Smooth muscle cell (in vitro differentiated cells): ENCODE data around the gene PTPRM. TPM values are rescaled to one million over a fixed set of nuclear protein-coding genes. Genes with fewer than 3 reads are reported as not detected.

Experiments used
- DNase-seq: peaks from one replicate; lab custom pipeline; 2025; ENCODE audit not compliant: unreplicated experiment; lab: John Stamatoyannopoulos, UW
- H2AFZ ChIP-seq: fragments of 200-600 bp; sonication (generic); 2 replicates; pipeline ENCODE4 v1.6.0; 2016; ENCODE audit warnings: antibody characterized with exemption, low read depth, mild to moderate bottlenecking
- H3F3A ChIP-seq: fragments of 200-600 bp; sonication (generic); 2 replicates; pipeline ENCODE4 v1.6.0; 2017; ENCODE audit warnings: antibody characterized with exemption, low read depth
- H3K27ac ChIP-seq: fragments of 200-600 bp; sonication (generic); 2 replicates; pipeline ENCODE4 v1.5.1; 2016; ENCODE audit warnings: low read depth, mild to moderate bottlenecking
- H3K27me3 ChIP-seq: fragments of 200-600 bp; sonication (generic); 2 replicates; pipeline ENCODE4 v1.6.1; 2016; ENCODE audit warnings: low read depth, mild to moderate bottlenecking
- H3K36me3 ChIP-seq: fragments of 200-600 bp; sonication (generic); 2 replicates; pipeline ENCODE4 v1.5.1; 2016; ENCODE audit warnings: low read depth
- H3K4me1 ChIP-seq: fragments of 200-600 bp; sonication (generic); 2 replicates; pipeline ENCODE4 v1.5.1; 2016; ENCODE audit warnings: low read depth
- H3K4me2 ChIP-seq: fragments of 200-600 bp; sonication (generic); 2 replicates; pipeline ENCODE4 v1.6.0; 2016; ENCODE audit warnings: mild to moderate bottlenecking
- H3K4me3 ChIP-seq: fragments of 200-600 bp; sonication (generic); 2 replicates; pipeline ENCODE4 v1.5.1; 2016; ENCODE audit warnings: mild to moderate bottlenecking
- H3K79me2 ChIP-seq: fragments of 200-600 bp; sonication (generic); 2 replicates; pipeline ENCODE4 v1.6.0; 2016; ENCODE audit warnings: low read depth, mild to moderate bottlenecking
- H3K9ac ChIP-seq: fragments of 200-600 bp; sonication (generic); 2 replicates; pipeline ENCODE4 v1.6.0; 2016; ENCODE audit warnings: low read depth
- H3K9me3 ChIP-seq: fragments of 200-600 bp; sonication (generic); replicated peaks from 2 replicates; pipeline ENCODE4 v1.5.1; 2016; ENCODE audit warnings: low read depth
- H4K20me1 ChIP-seq: fragments of 200-600 bp; sonication (generic); 2 replicates; pipeline ENCODE4 v1.6.0; 2016; ENCODE audit warnings: low read depth
- WGBS: methylation state at CpG from one replicate; pipeline ENCODE4 v1.1.7; 2016; ENCODE audit warnings: low lambda C conversion rate; 5-methylcytosine and 5-hydroxymethylcytosine counted together
- polyA plus RNA-seq: library from polyadenylated mRNA; unstranded; fragments of >200 nt; fragmentation: Nextera tagmentation; extraction: Ambion mirVana; gene quantifications from 2 replicates; pipeline ENCODE4 v1.2.1, GENCODE V29; 2016
- total RNA-seq: library from RNA; depleted of rRNA; stranded (reverse); fragments of >200 nt; gene quantifications from 2 replicates; pipeline ENCODE4 v1.2.3, GENCODE V29; 2014
- TF ChIP-seq, protein P1 (sequence below): fragments of 200-600 bp; sonication (generic); IDR thresholded peaks from 2 replicates; pipeline ENCODE4 v1.5.1; 2017; ENCODE audit warnings: borderline replicate concordance, mild to moderate bottlenecking, antibody characterized with exemption; ENCODE audit not compliant: insufficient read depth, poor library complexity, severe bottlenecking

The PTPRM gene
- total and polyA plus RNA-seq, 2 experiments from 2014 or later, result 57.5 to 115 TPM

- Histone ChIP-seq H3K9me3 (no peaks in the 10 kb centered on the region), H3K27ac (no peak overlapping the region), H4K20me1 (no peaks in the 10 kb centered on the region), H3F3A (no peaks in the 10 kb centered on the region), H3K79me2 (no peaks in the 10 kb centered on the region), H3K27me3 (no peaks in the 10 kb centered on the region), H2AFZ (no peak overlapping the region), H3K36me3 (no peaks in the 10 kb centered on the region), H3K4me2 (no peak overlapping the region), H3K4me3 (no peak overlapping the region), H3K9ac (no peak overlapping the region), H3K4me1 (no peaks in the 10 kb centered on the region)
- no peak for DNase-seq
- TF ChIP-seq, protein P1, sequence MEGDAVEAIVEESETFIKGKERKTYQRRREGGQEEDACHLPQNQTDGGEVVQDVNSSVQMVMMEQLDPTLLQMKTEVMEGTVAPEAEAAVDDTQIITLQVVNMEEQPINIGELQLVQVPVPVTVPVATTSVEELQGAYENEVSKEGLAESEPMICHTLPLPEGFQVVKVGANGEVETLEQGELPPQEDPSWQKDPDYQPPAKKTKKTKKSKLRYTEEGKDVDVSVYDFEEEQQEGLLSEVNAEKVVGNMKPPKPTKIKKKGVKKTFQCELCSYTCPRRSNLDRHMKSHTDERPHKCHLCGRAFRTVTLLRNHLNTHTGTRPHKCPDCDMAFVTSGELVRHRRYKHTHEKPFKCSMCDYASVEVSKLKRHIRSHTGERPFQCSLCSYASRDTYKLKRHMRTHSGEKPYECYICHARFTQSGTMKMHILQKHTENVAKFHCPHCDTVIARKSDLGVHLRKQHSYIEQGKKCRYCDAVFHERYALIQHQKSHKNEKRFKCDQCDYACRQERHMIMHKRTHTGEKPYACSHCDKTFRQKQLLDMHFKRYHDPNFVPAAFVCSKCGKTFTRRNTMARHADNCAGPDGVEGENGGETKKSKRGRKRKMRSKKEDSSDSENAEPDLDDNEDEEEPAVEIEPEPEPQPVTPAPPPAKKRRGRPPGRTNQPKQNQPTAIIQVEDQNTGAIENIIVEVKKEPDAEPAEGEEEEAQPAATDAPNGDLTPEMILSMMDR, result no peak
- 87% methylated on average over 4 of the region's 4 CpGs for WGBS
Observed at GRCh38 chr18:8163286-8163959, 596.3 kb downstream of the PTPRM start.

- TF ChIP-seq, protein P1, result no peak
- H3F3A ChIP-seq, result no peaks in the 10 kb centered on the region
- H3K9ac ChIP-seq, result no peak overlapping the region
- 92% methylated on average over 6 of the region's 6 CpGs for WGBS
- H3K79me2 ChIP-seq, result no peaks in the 10 kb centered on the region
- H3K36me3 ChIP-seq, result no peaks in the 10 kb centered on the region
- no peak overlapping the region for H3K27ac ChIP-seq
- H3K4me3 ChIP-seq, result no peak overlapping the region
- H2AFZ ChIP-seq, result no peak overlapping the region
- H3K4me1 ChIP-seq, result no peaks in the 10 kb centered on the region
- no peak overlapping the region for H3K4me2 ChIP-seq
- H3K27me3 ChIP-seq, result no peaks in the 10 kb centered on the region
- H4K20me1 ChIP-seq, result no peaks in the 10 kb centered on the region
- DNase-seq, result no peak
- H3K9me3 ChIP-seq, result no peaks in the 10 kb centered on the region
Observed at GRCh38 chr18:8165095-8165494, 598.0 kb downstream of the PTPRM start.

- H2AFZ ChIP-seq, result no peak overlapping the region
- no peaks in the 10 kb centered on the region for H3K4me1 ChIP-seq
- H3K9ac ChIP-seq, result no peak overlapping the region
- 97% methylated on average over 2 of the region's 2 CpGs for WGBS
- TF ChIP-seq, protein P1, result no peak
- H3F3A ChIP-seq, result no peaks in the 10 kb centered on the region
- H3K4me3 ChIP-seq, result no peak overlapping the region
- H3K4me2 ChIP-seq, result no peak overlapping the region
- no peaks in the 10 kb centered on the region for H4K20me1 ChIP-seq
- no peak for DNase-seq
- no peaks in the 10 kb centered on the region for H3K36me3 ChIP-seq
- no peaks in the 10 kb centered on the region for H3K27me3 ChIP-seq
- H3K27ac ChIP-seq, result no peak overlapping the region
- H3K9me3 ChIP-seq, result no peaks in the 10 kb centered on the region
- no peaks in the 10 kb centered on the region for H3K79me2 ChIP-seq
Observed at GRCh38 chr18:8167026-8167425, 599.9 kb downstream of the PTPRM start.

DNA sequence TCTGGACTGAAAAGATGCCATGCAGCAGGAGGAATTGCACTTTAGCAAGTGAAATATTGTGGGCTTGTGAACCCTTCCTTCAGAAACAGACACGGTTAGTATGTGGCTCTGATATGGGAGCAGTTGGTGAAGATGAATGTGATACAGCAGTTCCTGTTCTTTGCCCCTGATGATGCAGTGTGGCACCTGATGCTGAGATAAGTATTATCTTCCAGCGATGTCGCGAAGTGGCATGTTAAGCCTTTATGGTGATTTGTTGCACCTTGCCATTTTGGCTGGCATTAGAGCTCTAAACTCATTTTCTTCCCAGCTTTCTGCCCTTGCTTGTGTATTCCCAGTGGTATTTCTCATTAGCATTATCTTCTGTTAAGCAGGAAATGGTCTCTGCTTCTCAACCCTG is 600.6 kb downstream of the PTPRM start:
- no peak overlapping the region for H3K9ac ChIP-seq
- no peak overlapping the region for H2AFZ ChIP-seq
- H3K9me3 ChIP-seq, result no peaks in the 10 kb centered on the region
- H3K36me3 ChIP-seq, result no peaks in the 10 kb centered on the region
- H3K27me3 ChIP-seq, result no peaks in the 10 kb centered on the region
- H3K79me2 ChIP-seq, result no peaks in the 10 kb centered on the region
- no peak overlapping the region for H3K4me3 ChIP-seq
- H3K4me2 ChIP-seq, result no peak overlapping the region
- H3F3A ChIP-seq, result no peaks in the 10 kb centered on the region
- no peaks in the 10 kb centered on the region for H3K4me1 ChIP-seq
- WGBS, result 77% methylated on average over 4 of the region's 4 CpGs
- TF ChIP-seq, protein P1, result no peak
- no peak for DNase-seq
- H4K20me1 ChIP-seq, result no peaks in the 10 kb centered on the region
- H3K27ac ChIP-seq, result no peak overlapping the region
